ENCODE results near the gene RILPL1.

GRCh38 chr12:123559468-123559867 lies 25.9 kb upstream of the RILPL1 start:
- no peak for TF ChIP-seq POLR2A (IDR thresholded peaks at IDR 0.05; ENCODE audit: low read depth, low read length)
- no peak for TF ChIP-seq TAF1 (IDR thresholded peaks at IDR 0.05; ENCODE audit: borderline replicate concordance, low read depth, low read length)

All from GM12892 (cell line).